Trophoblast cell (in vitro differentiated cells and primary cell): ENCODE data around the gene NEDD9.

Experiments used
- DNase-seq, 2 donors: peaks; one replicate each; pipeline ENCODE4 v3.0.0-alpha.2; 2016
- H2AFZ ChIP-seq: 2 replicates; pipeline ENCODE4 v1.6.1; 2013; ENCODE audit warnings: low read length, moderate library complexity, mild to moderate bottlenecking; ENCODE audit not compliant: insufficient read depth, poor library complexity
- H2AK5ac ChIP-seq: 2 replicates; pipeline ENCODE4 v1.6.1; 2013; ENCODE audit warnings: mild to moderate bottlenecking, low read length
- H2BK120ac ChIP-seq: 2 replicates; pipeline ENCODE4 v1.6.1; 2013; ENCODE audit warnings: low read length, mild to moderate bottlenecking, moderate library complexity; ENCODE audit not compliant: insufficient read depth, poor library complexity
- H2BK12ac ChIP-seq: 2 replicates; pipeline ENCODE4 v1.6.1; 2013; ENCODE audit warnings: mild to moderate bottlenecking, low read length, moderate library complexity
- H2BK5ac ChIP-seq: 2 replicates; pipeline ENCODE4 v1.6.1; 2013; ENCODE audit warnings: low read length, low read depth, moderate library complexity, mild to moderate bottlenecking; ENCODE audit not compliant: poor library complexity
- H3K14ac ChIP-seq: 2 replicates; pipeline ENCODE4 v1.6.1; 2013; ENCODE audit warnings: mild to moderate bottlenecking, low read length
- H3K18ac ChIP-seq: 2 replicates; pipeline ENCODE4 v1.6.1; 2013; ENCODE audit warnings: mild to moderate bottlenecking, low read length
- H3K23ac ChIP-seq: 2 replicates; pipeline ENCODE4 v1.6.1; 2013; ENCODE audit warnings: low read length
- H3K27ac ChIP-seq: 2 replicates; pipeline ENCODE4 v1.5.1; 2013; ENCODE audit warnings: low read depth, mild to moderate bottlenecking, inconsistent platforms, low read length, moderate library complexity
- H3K27me3 ChIP-seq: 2 replicates; pipeline ENCODE4 v1.6.1; 2013; ENCODE audit warnings: inconsistent platforms, mild to moderate bottlenecking, low read length, moderate library complexity; ENCODE audit not compliant: insufficient read depth
- H3K36me3 ChIP-seq, 2 experiments: 1 replicate in 1 of 2; 2 replicates in 1 of 2; pipeline ENCODE4 v1.6.1; 2013; ENCODE audit warnings: low read length in 2 of 2, mild to moderate bottlenecking in 2 of 2, moderate library complexity in 1 of 2; ENCODE audit not compliant: insufficient read depth in 2 of 2, control insufficient read depth in 1 of 2
- H3K4ac ChIP-seq: 2 replicates; pipeline ENCODE4 v1.6.1; 2013; ENCODE audit warnings: low read depth, mild to moderate bottlenecking, low read length, moderate library complexity
- H3K4me1 ChIP-seq, 2 experiments: 1 replicate in 1 of 2; 2 replicates in 1 of 2; pipeline ENCODE4 v1.6.1; 2013; ENCODE audit warnings: low read length in 2 of 2, mild to moderate bottlenecking in 2 of 2, moderate library complexity in 1 of 2; ENCODE audit not compliant: insufficient read depth in 2 of 2, control insufficient read depth in 1 of 2
- H3K4me2 ChIP-seq: 2 replicates; pipeline ENCODE4 v1.6.1; 2013; ENCODE audit warnings: inconsistent platforms, mild to moderate bottlenecking, low read length, moderate library complexity
- H3K4me3 ChIP-seq: 2 replicates; pipeline ENCODE4 v1.5.1; 2013; ENCODE audit warnings: mild to moderate bottlenecking, low read depth, low read length, inconsistent platforms
- H3K79me1 ChIP-seq: one replicate; pipeline ENCODE4 v1.6.1; 2013; ENCODE audit warnings: low read length
- H3K79me2 ChIP-seq: 2 replicates; pipeline ENCODE4 v1.6.1; 2013; ENCODE audit warnings: low read length, mild to moderate bottlenecking; ENCODE audit not compliant: control insufficient read depth, insufficient read depth, poor library complexity
- H3K9ac ChIP-seq: 2 replicates; pipeline ENCODE4 v1.6.1; 2013; ENCODE audit warnings: mild to moderate bottlenecking, low read length
- H3K9me3 ChIP-seq: 2 replicates; pipeline ENCODE4 v1.6.1; 2013; ENCODE audit warnings: low read depth, mild to moderate bottlenecking, control low read depth, inconsistent platforms, low read length; ENCODE audit not compliant: insufficient read depth
- H4K12ac ChIP-seq: 2 replicates; pipeline ENCODE4 v1.6.1; 2013; ENCODE audit warnings: low read depth, mild to moderate bottlenecking, low read length, moderate library complexity
- H4K8ac ChIP-seq: 2 replicates; pipeline ENCODE4 v1.6.1; 2013; ENCODE audit warnings: low read depth, mild to moderate bottlenecking, low read length, moderate library complexity
- H4K91ac ChIP-seq: one replicate; pipeline ENCODE4 v1.6.1; 2013; ENCODE audit warnings: low read depth, mild to moderate bottlenecking, low read length, moderate library complexity
- WGBS: extraction: QIAGEN DNeasy Blood & Tissue Kit; methylation state at CpG from one replicate; pipeline ENCODE4 v1.1.7; 2013; ENCODE audit warnings: missing lambda C conversion rate; ENCODE audit not compliant: insufficient read length, insufficient coverage; ENCODE audit errors: extremely low coverage; 5-methylcytosine and 5-hydroxymethylcytosine counted together

Gene NEDD9

DNA sequence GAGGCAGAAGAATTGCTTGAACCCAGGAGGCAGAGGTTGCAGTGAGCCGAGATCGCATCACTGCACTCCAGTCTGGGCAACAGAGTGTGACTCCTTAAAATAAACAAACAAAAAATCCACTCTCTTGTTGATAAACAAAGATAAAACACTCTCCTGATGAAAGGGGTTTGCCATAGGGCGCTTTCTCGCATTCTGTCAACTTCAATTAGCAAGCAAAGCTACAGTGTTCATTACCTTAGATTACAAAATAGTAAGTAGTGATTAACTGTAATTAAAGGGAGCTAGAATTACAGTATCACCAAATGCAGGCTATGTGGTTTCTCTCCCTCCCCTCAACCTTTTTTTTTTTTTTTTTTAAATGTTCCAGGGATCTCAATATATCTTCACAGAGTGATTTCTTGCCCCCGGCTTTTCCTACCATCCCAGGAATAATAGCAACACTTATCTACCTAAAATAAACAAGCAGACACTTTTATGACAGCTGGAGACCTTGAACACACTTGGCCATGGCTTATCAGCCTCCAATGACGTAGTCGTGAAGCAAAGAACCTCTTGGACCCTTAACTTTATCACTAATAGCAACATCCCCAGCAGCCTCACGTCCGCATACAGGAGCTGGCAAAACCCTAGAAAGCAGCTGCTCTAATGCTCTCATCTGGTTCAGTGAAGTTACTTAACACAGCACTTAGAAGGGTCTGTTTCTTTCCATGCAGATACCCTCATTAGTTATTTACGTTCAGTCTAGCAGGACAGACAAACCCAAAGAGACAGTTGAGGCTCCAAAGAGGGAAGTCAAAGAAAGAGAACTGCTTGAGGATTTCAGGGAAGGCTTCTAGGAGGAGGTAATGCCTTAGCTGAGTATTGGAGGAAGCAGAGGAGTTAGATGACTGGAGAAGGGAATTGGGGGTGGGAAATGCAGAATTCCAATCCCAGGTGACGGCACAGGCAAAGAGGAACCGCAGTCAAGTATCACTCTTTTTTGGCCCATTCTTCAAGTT lies 37.9 kb upstream of the NEDD9 start:
- Histone ChIP-seq H3K27me3 (no peaks in the 10 kb centered on the region), H3K36me3 (no peaks in the 10 kb centered on the region), H3K18ac (no peak overlapping the region), H3K23ac (no peak overlapping the region), H2BK5ac (peak overlapping the region; percentile 34), H2AFZ (no peak overlapping the region), H4K12ac (no peak overlapping the region), H3K79me2 (peaks cover 2% of the 10 kb centered on the region), H3K9ac (no peak overlapping the region), H3K9me3 (no peaks in the 10 kb centered on the region), H2BK12ac (no peak overlapping the region), H3K14ac (no peak overlapping the region), H4K91ac (peak overlapping the region; percentile 42), H3K4me1 (peaks cover 6 to 7% of the 10 kb centered on the region in 2 experiments), H2BK120ac (no peak overlapping the region), H4K8ac (no peak overlapping the region), H3K4ac (no peak overlapping the region), H3K4me2 (no peak overlapping the region), H2AK5ac (no peak overlapping the region), H3K4me3 (no peak overlapping the region), H3K27ac (no peak overlapping the region), H3K79me1 (peaks cover 6% of the 10 kb centered on the region)
- no CpG with 5 or more reads among the region's 12 CpGs for WGBS
- DNase-seq: no peak

GRCh38 chr6:11268978-11269377 lies 36.5 kb upstream of the NEDD9 start:
- H2BK12ac ChIP-seq: no peak overlapping the region
- H3K14ac ChIP-seq: no peak overlapping the region
- H3K36me3 ChIP-seq: no peaks in the 10 kb centered on the region

DNA sequence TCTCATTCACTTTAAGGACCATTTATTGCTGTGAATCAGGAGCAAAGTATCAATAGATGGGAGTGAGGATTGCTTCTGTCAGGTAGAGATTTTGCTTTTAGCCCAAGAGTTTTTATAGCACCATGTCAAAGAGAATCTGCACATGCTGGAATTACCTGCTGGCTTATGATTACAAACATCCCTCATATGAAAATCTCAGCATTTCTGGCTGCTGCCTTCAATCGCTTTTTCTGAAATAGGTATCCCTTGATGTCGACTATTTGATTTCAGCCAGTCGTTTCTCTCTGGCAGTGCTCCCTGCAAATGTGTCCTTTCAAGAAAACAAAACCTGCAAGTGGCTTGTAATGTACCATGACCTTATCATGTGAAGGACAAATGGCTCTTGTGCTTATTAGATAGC lies 34.5 kb upstream of the NEDD9 start:
- no peak overlapping the region for H4K91ac ChIP-seq
- H3K79me1 ChIP-seq: peaks cover 7% of the 10 kb centered on the region
- no peaks in the 10 kb centered on the region for H3K36me3 ChIP-seq
- H3K4me3 ChIP-seq: no peak overlapping the region
- no peak overlapping the region for H3K4ac ChIP-seq
- DNase-seq: no peak
- no CpG with 5 or more reads among the region's 3 CpGs for WGBS
- no peak overlapping the region for H3K14ac ChIP-seq
- no peak overlapping the region for H2AFZ ChIP-seq
- H3K79me2 ChIP-seq: no peaks in the 10 kb centered on the region
- peaks cover 0 to 3% of the 10 kb centered on the region in 2 experiments for H3K4me1 ChIP-seq
- H4K12ac ChIP-seq: no peak overlapping the region
- no peaks in the 10 kb centered on the region for H3K9me3 ChIP-seq
- H3K27ac ChIP-seq: no peak overlapping the region
- no peak overlapping the region for H2BK5ac ChIP-seq
- H2AK5ac ChIP-seq: no peak overlapping the region
- no peak overlapping the region for H3K23ac ChIP-seq
- no peak overlapping the region for H3K18ac ChIP-seq
- H2BK120ac ChIP-seq: no peak overlapping the region
- H3K9ac ChIP-seq: no peak overlapping the region
- no peaks in the 10 kb centered on the region for H3K27me3 ChIP-seq
- H4K8ac ChIP-seq: no peak overlapping the region
- no peak overlapping the region for H2BK12ac ChIP-seq
- no peak overlapping the region for H3K4me2 ChIP-seq

More at GRCh38 chr6:11268978-11269377, 36.5 kb upstream of the NEDD9 start:
- Histone ChIP-seq H4K8ac (no peak overlapping the region), H2BK5ac (no peak overlapping the region), H3K9me3 (no peaks in the 10 kb centered on the region), H2BK120ac (no peak overlapping the region), H3K27ac (no peak overlapping the region), H3K23ac (no peak overlapping the region), H3K4ac (no peak overlapping the region), H3K4me2 (no peak overlapping the region), H4K91ac (no peak overlapping the region), H3K27me3 (no peaks in the 10 kb centered on the region), H3K4me1 (peaks cover 6 to 7% of the 10 kb centered on the region in 2 experiments), H3K18ac (no peak overlapping the region), H4K12ac (no peak overlapping the region), H2AFZ (no peak overlapping the region), H3K9ac (no peak overlapping the region), H3K79me2 (peaks cover 2% of the 10 kb centered on the region), H3K4me3 (no peak overlapping the region), H2AK5ac (no peak overlapping the region), H3K79me1 (peaks cover 8% of the 10 kb centered on the region)
- DNase-seq: no peak
- WGBS: no CpG with 5 or more reads among the region's 4 CpGs

GRCh38 chr6:11265932-11266331 lies 33.5 kb upstream of the NEDD9 start:
- H2AFZ ChIP-seq: no peak overlapping the region
- peaks cover 6% of the 10 kb centered on the region for H3K79me1 ChIP-seq
- H4K8ac ChIP-seq: no peak overlapping the region
- no peak overlapping the region for H2AK5ac ChIP-seq
- H3K4me3 ChIP-seq: no peak overlapping the region
- no peak overlapping the region for H3K4ac ChIP-seq
- H3K4me1 ChIP-seq: peaks cover 0 to 3% of the 10 kb centered on the region in 2 experiments
- H3K36me3 ChIP-seq: no peaks in the 10 kb centered on the region
- no peak overlapping the region for H3K9ac ChIP-seq
- no peak overlapping the region for H4K12ac ChIP-seq
- H2BK12ac ChIP-seq: no peak overlapping the region
- H3K79me2 ChIP-seq: no peaks in the 10 kb centered on the region
- H3K23ac ChIP-seq: no peak overlapping the region
- no peaks in the 10 kb centered on the region for H3K9me3 ChIP-seq
- no peak overlapping the region for H2BK5ac ChIP-seq
- no peak overlapping the region for H3K27ac ChIP-seq
- no peak overlapping the region for H4K91ac ChIP-seq
- no peak overlapping the region for H3K18ac ChIP-seq
- DNase-seq: no peak
- H3K27me3 ChIP-seq: no peaks in the 10 kb centered on the region
- no CpG with 5 or more reads among the region's 1 CpG for WGBS
- no peak overlapping the region for H3K4me2 ChIP-seq
- no peak overlapping the region for H2BK120ac ChIP-seq
- H3K14ac ChIP-seq: no peak overlapping the region
